Activated naive CD4-positive, alpha-beta T cell treated with anti-CD3 and anti-CD28 coated beads, Interleukin-2, amount 10 ng/mL, durations not matched to agents 7 days and 5 days (primary cell): ENCODE results near the gene COL16A1.

Source experiments
- CTCF ChIA-PET: fragments of 350-600 bp; sonication (Branson Sonifier 250); formaldehyde crosslinking; loops from one replicate; lab custom pipeline; 2021; ENCODE audit warnings: antibody characterized with exemption; lab: Charles Lee
- DNase-seq: peaks from one replicate; pipeline ENCODE4 v3.0.0-alpha.2; 2020
- H3K27ac Mint-ChIP-seq: one replicate; pipeline ENCODE4 v1.8.0; 2021; ENCODE audit warnings: mild to moderate bottlenecking, moderate library complexity, mixed read lengths
- H3K27me3 Mint-ChIP-seq: one replicate; pipeline ENCODE4 v1.8.0; 2021; ENCODE audit warnings: mild to moderate bottlenecking, mixed read lengths
- H3K36me3 Mint-ChIP-seq: one replicate; pipeline ENCODE4 v1.8.0; 2021; ENCODE audit warnings: mixed read lengths
- H3K4me1 Mint-ChIP-seq: one replicate; pipeline ENCODE4 v1.8.0; 2021; ENCODE audit warnings: mixed read lengths
- H3K4me3 Mint-ChIP-seq: one replicate; pipeline ENCODE4 v1.8.0; 2021; ENCODE audit warnings: mild to moderate bottlenecking, moderate library complexity, mixed read lengths
- H3K9me3 Mint-ChIP-seq: one replicate; pipeline ENCODE4 v1.8.0; 2021; ENCODE audit warnings: mixed read lengths

The COL16A1 gene

GRCh38 chr1:31617218-31617915, 86.5 kb downstream of the COL16A1 start, which contains the start of gene HCRTR1:
Gene HCRTR1 (plus strand): TSS chr1:31617689. CDS start chr1:31619193, 1,504 bp downstream.
- CTCF ChIA-PET, result interaction anchor here (0.7 to 1.8 kb wide), 9 partner anchors 8 to 61 kb away, joined by 3 to 6 read pairs (median 4); no protein-coding TSS in a partner anchor
- no peaks in the 10 kb centered on the region for H3K9me3 Mint-ChIP-seq
- no peak within 1 kb of the TSS for H3K4me3 Mint-ChIP-seq
- DNase-seq, result no peak
- no peak within 1 kb of the TSS for H3K27ac Mint-ChIP-seq
- no peaks in the 10 kb centered on the region for H3K4me1 Mint-ChIP-seq
- H3K36me3 Mint-ChIP-seq, result no peaks in the 10 kb centered on the region
- peaks cover 59% of the 10 kb centered on the region for H3K27me3 Mint-ChIP-seq

- no peaks in the 10 kb centered on the region for H3K36me3 Mint-ChIP-seq
- H3K27ac Mint-ChIP-seq, result no peak overlapping the region
- no peaks in the 10 kb centered on the region for H3K4me1 Mint-ChIP-seq
- CTCF ChIA-PET, result no interaction called here
- no peaks in the 10 kb centered on the region for H3K9me3 Mint-ChIP-seq
- H3K4me3 Mint-ChIP-seq, result no peak overlapping the region
- DNase-seq, result no peak
- peaks cover 57% of the 10 kb centered on the region for H3K27me3 Mint-ChIP-seq
These were observed 87.9 kb downstream of the COL16A1 start for GRCh38 chr1:31615939-31616338.

DNA sequence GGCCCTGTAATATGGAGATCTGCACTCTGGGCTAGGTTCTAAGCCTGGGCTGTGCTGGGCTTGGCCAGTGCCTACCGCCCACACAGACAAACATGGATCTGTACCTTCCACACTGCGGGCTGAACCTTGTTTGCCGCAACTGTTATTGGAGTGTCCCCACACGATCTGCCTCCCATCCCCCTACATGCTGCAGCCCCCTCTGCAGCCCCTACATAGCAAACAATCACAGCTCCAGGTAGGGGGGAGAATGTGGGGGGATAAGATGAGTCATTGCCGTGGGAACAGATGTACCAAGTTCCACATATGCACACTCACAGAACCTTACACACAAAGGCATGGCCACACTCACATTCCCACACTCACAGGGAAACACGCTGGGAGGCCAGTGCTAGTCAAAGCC, 88.4 kb downstream of the COL16A1 start:
- Mint-ChIP-seq H3K4me3 (no peak overlapping the region), H3K36me3 (no peaks in the 10 kb centered on the region), H3K9me3 (no peaks in the 10 kb centered on the region), H3K27ac (no peak overlapping the region), H3K27me3 (peaks cover 54% of the 10 kb centered on the region), H3K4me1 (no peaks in the 10 kb centered on the region)
- no peak for DNase-seq
- CTCF ChIA-PET, result no interaction called here

- H3K4me1 Mint-ChIP-seq, result no peaks in the 10 kb centered on the region
- H3K4me3 Mint-ChIP-seq, result no peak overlapping the region
These were observed 89.3 kb downstream of the COL16A1 start for GRCh38 chr1:31614414-31615005.

DNA sequence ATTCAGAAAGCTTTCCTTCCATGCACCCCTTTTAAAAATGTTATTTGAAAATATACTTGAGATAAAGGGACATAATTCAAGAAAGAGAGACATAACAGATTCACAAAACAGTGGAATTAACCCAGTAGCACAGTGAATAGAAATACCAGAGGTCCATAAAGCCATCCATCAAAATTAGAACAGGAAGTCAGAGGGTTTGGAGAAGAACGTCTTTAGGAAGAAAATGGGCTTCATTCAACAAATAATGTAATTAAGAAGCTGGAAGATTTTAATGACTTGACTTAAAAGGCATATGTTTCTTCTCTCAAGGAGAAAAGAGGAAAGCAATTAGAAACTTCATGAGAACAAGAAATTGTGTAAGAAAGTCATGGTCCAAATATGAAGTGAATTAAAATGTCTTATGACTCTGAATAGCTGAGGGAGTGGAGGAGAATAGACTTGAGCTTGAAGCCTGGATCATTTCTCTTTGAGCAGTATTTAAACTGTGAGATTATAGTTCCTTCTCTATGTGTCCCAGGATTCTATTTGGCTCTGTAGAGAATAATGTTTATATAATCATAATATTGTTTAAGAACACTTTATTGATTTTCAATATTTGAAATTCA, 94.2 kb downstream of the COL16A1 start:
- no peak overlapping the region for H3K27ac Mint-ChIP-seq
- no peak for DNase-seq
- no peak overlapping the region for H3K4me3 Mint-ChIP-seq
- CTCF ChIA-PET, result interaction anchor here (1.6 kb wide), 1 partner anchor 9 kb away, joined by 6 read pairs; no protein-coding TSS in a partner anchor
- H3K27me3 Mint-ChIP-seq, result peaks cover 18% of the 10 kb centered on the region
- H3K4me1 Mint-ChIP-seq, result peaks cover 4% of the 10 kb centered on the region
- H3K36me3 Mint-ChIP-seq, result no peaks in the 10 kb centered on the region
- no peaks in the 10 kb centered on the region for H3K9me3 Mint-ChIP-seq

More at GRCh38 chr1:31614414-31615005, 89.3 kb downstream of the COL16A1 start:
- no peaks in the 10 kb centered on the region for H3K9me3 Mint-ChIP-seq
- peaks cover 49% of the 10 kb centered on the region for H3K27me3 Mint-ChIP-seq
- CTCF ChIA-PET, result no interaction called here
- H3K27ac Mint-ChIP-seq, result no peak overlapping the region
- H3K36me3 Mint-ChIP-seq, result no peaks in the 10 kb centered on the region
- DNase-seq, result no peak

DNA sequence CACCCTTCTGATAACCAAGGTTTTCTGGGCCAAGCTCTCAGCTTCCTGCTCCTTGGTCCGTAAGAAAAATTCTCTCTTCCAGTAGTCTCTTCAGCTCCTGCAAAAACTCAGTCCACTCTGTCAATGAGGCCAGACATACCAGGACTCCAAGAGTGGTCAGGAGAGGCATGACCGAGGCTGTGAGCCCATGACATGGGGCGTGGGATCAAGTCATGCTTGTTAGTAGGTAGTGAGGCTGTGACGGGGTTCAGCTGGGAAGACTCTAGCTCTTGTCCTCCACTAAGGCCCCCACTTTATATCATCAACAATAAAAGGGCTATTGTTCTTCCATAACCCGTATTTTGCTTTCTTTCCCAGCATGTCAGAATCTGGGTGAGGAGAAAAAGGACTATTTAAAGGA, 96.5 kb downstream of the COL16A1 start:
- no peak overlapping the region for H3K27ac Mint-ChIP-seq
- peaks cover 8% of the 10 kb centered on the region for H3K27me3 Mint-ChIP-seq
- H3K9me3 Mint-ChIP-seq, result no peaks in the 10 kb centered on the region
- H3K4me1 Mint-ChIP-seq, result peaks cover 4% of the 10 kb centered on the region
- CTCF ChIA-PET, result interaction anchor here (0.7 to 1.0 kb wide), 2 partner anchors 23 to 30 kb away, joined by 3 read pairs; no protein-coding TSS in a partner anchor
- DNase-seq, result no peak
- no peak overlapping the region for H3K4me3 Mint-ChIP-seq
- H3K36me3 Mint-ChIP-seq, result no peaks in the 10 kb centered on the region

DNA sequence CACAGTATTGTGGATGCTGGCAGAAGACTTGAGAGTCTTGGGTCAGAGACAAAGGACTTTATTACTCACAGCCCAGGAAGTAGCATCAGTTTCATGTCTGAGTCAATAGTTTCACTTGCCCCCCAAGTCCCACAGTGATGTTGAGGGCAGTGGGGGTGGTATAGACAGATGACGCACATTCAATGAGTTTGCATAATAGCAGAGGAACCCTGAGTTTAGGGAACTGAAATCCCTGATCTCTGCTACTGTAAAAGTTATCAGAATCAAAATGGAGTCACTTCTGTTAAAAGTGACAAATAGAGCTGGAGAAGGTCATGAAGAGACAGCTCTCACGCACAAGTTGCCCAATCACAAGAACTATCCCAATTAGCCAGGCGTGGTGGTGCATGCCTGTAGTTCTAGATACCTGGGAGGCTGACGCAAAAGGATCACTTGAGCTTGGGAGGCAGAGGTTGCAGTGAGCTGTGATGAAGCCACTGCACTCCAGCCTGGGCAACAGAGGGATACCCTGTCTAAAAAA, 97.8 kb downstream of the COL16A1 start:
- CTCF ChIA-PET, result interaction anchor here (0.7 to 0.8 kb wide), 2 partner anchors 12 to 205 kb away, joined by 3 read pairs; no protein-coding TSS in a partner anchor
- Mint-ChIP-seq H3K27ac (no peak overlapping the region), H3K36me3 (no peaks in the 10 kb centered on the region), H3K27me3 (peaks cover 8% of the 10 kb centered on the region), H3K4me3 (no peak overlapping the region), H3K9me3 (no peaks in the 10 kb centered on the region), H3K4me1 (peaks cover 4% of the 10 kb centered on the region)
- DNase-seq, result no peak
